HT1080 (cell line): ENCODE results near the gene WFDC13. TPM values are rescaled to one million over a fixed set of nuclear protein-coding genes. Genes with fewer than 3 reads are reported as not detected.
"Not testable (repeated sequence)": the region's sequence is repeated elsewhere in the genome, so short reads cannot be mapped to it uniquely, and the experiment has no call there.

ENCODE experiments used
- DNase-seq: peaks from one replicate; pipeline ENCODE4 v3.0.0-alpha.2; 2015; ENCODE audit warnings: low read depth
- polyA plus RNA-seq, 2 experiments: library from polyadenylated mRNA; depleted of rRNA; stranded (reverse); fragments of >200 nt; gene quantifications; 2 replicates each; pipeline ENCODE4 v1.2.3, GENCODE V29; 2015
- total RNA-seq: library from RNA; depleted of rRNA; stranded (reverse); fragments of >200 nt; shearing (Covaris generic); gene quantifications from 2 replicates; pipeline ENCODE4 v1.2.3, GENCODE V29; 2014; rRNA removed

WFDC13 gene
- total RNA-seq = not detected in 2 replicates
- not detected in 2 replicates for polyA plus RNA-seq (2015; cell fraction: cytosol; rRNA removed)
- polyA plus RNA-seq (2015; cell fraction: nucleus; rRNA removed) = not detected in 2 replicates

- no peak for DNase-seq
Measured at GRCh38 chr20:45701873-45702272, at the start of gene WFDC13. Gene WFDC13 (plus strand): TSS chr20:45702038. CDS start chr20:45702124, 86 bp downstream.

- not testable (repeated sequence) for DNase-seq
Measured at GRCh38 chr20:45657038-45657437, 44.8 kb upstream of the WFDC13 start.

GRCh38 chr20:45670139-45670538 lies 31.7 kb upstream of the WFDC13 start, which contains the start of gene WFDC11:
Gene WFDC11 (minus strand): TSS chr20:45670239. CDS start chr20:45650600, 19,639 bp downstream.
- DNase-seq = no peak

- no peak for DNase-seq
Measured at GRCh38 chr20:45672765-45673164, 29.1 kb upstream of the WFDC13 start.

GRCh38 chr20:45679650-45680049 lies 22.2 kb upstream of the WFDC13 start:
- DNase-seq = no peak

- peak; percentile 39 for DNase-seq
Measured at GRCh38 chr20:45685896-45686295, 15.9 kb upstream of the WFDC13 start.

GRCh38 chr20:45693346-45693745 lies 8.5 kb upstream of the WFDC13 start:
- not testable (repeated sequence) for DNase-seq

- DNase-seq = peak; percentile 5
Measured at GRCh38 chr20:45695496-45695895, 6.3 kb upstream of the WFDC13 start.

GRCh38 chr20:45701104-45701503 lies 734 bp upstream of the WFDC13 start:
- DNase-seq = no peak

- DNase-seq = no peak
Measured at GRCh38 chr20:45704969-45705637, 3.3 kb downstream of the WFDC13 start, which contains the start of gene WFDC10B. Gene WFDC10B (minus strand): TSS chr20:45705019. CDS start chr20:45685992, 19,027 bp downstream.

- not testable (repeated sequence) for DNase-seq
Measured at GRCh38 chr20:45716141-45716688, 14.4 kb downstream of the WFDC13 start.

GRCh38 chr20:45722047-45722446 lies 20.2 kb downstream of the WFDC13 start, which contains the start of gene SPINT4:
Gene SPINT4 (plus strand): TSS chr20:45722347. CDS start chr20:45722368, 21 bp downstream.
- DNase-seq = no peak

- no peak for DNase-seq
Measured at GRCh38 chr20:45725134-45725533, 23.3 kb downstream of the WFDC13 start.

- no peak for DNase-seq
Measured at GRCh38 chr20:45727044-45727443, 25.2 kb downstream of the WFDC13 start.

- DNase-seq = no peak
Measured at GRCh38 chr20:45732199-45732598, 30.4 kb downstream of the WFDC13 start.

- no peak for DNase-seq
Measured at GRCh38 chr20:45735552-45735951, 33.7 kb downstream of the WFDC13 start.

- no peak for DNase-seq
Measured at GRCh38 chr20:45735988-45736387, 34.1 kb downstream of the WFDC13 start.

- no peak for DNase-seq
Measured at GRCh38 chr20:45742596-45742995, 40.8 kb downstream of the WFDC13 start.

GRCh38 chr20:45745015-45745414 lies 43.2 kb downstream of the WFDC13 start:
- no peak for DNase-seq

GRCh38 chr20:45751721-45752120 lies 49.9 kb downstream of the WFDC13 start:
- DNase-seq = no peak

- DNase-seq = peak; percentile 49
Measured at GRCh38 chr20:45752746-45753145, 50.9 kb downstream of the WFDC13 start.

GRCh38 chr20:45758096-45758495 lies 56.3 kb downstream of the WFDC13 start:
- no peak for DNase-seq
